H1 (cell line): ENCODE measurements around the gene PLTP. TPM values are rescaled to one million over a fixed set of nuclear protein-coding genes. Genes with fewer than 3 reads are reported as not detected.

Experiments
- CTCF ChIA-PET: fragments of 300-600 bp; sonication (Branson Sonifier 250); formaldehyde crosslinking; loops from one replicate; lab custom pipeline; 2021; ENCODE audit not compliant: partially characterized antibody; lab: Charles Lee
- POLR2A ChIA-PET: fragments of 300-600 bp; sonication (Branson Sonifier 250); formaldehyde crosslinking; loops from one replicate; lab custom pipeline; 2021; ENCODE audit warnings: inconsistent platforms; ENCODE audit not compliant: partially characterized antibody; lab: Charles Lee
- DNase-seq, 2 experiments: peaks; one replicate each; pipeline versions ENCODE4 v3.0.0 to v3.0.0-alpha.2; 2010 to 2022; ENCODE audit warnings: low spot score in 2 of 2, low read depth in 1 of 2, mixed read lengths in 1 of 2
- FAIRE-seq: peaks from 2 replicates; lab custom pipeline; 2011; peaks lifted over from hg19 to GRCh38; lab: Jason Lieb, UNC
- H2AFZ ChIP-seq: 2 replicates; pipeline ENCODE4 v1.8.1; 2012; ENCODE audit warnings: low read length, inconsistent platforms
- H2AK5ac ChIP-seq: 2 replicates; pipeline ENCODE4 v1.6.1; 2013; ENCODE audit warnings: low read depth, low read length
- H2BK120ac ChIP-seq: replicated peaks from 2 replicates; pipeline ENCODE3; 2013; ENCODE audit warnings: low read depth, low read length, inconsistent platforms
- H2BK12ac ChIP-seq: 2 replicates; pipeline ENCODE4 v1.6.1; 2013; ENCODE audit warnings: low read depth, low read length
- H2BK15ac ChIP-seq: 2 replicates; pipeline ENCODE4 v1.6.1; 2013; ENCODE audit warnings: low read length
- H2BK20ac ChIP-seq: 2 replicates; pipeline ENCODE4 v1.6.1; 2013; ENCODE audit warnings: low read length
- H2BK5ac ChIP-seq: 2 replicates; pipeline ENCODE4 v1.6.1; 2013; ENCODE audit warnings: low read depth, low read length
- H3K14ac ChIP-seq: 2 replicates; pipeline ENCODE4 v1.6.1; 2013; ENCODE audit warnings: inconsistent platforms; ENCODE audit not compliant: insufficient read length
- H3K18ac ChIP-seq: 2 replicates; pipeline ENCODE4 v1.6.1; 2013; ENCODE audit warnings: low read length; ENCODE audit errors: extremely low read depth
- H3K23ac ChIP-seq: 2 replicates; pipeline ENCODE4 v1.6.1; 2013; ENCODE audit warnings: inconsistent platforms; ENCODE audit not compliant: insufficient read length
- H3K23me2 ChIP-seq: 2 replicates; pipeline ENCODE4 v1.6.1; 2013; ENCODE audit warnings: low read depth, low read length
- H3K27ac ChIP-seq: 2 replicates; pipeline ENCODE4 v1.6.1; 2011; ENCODE audit warnings: low read depth, low read length, inconsistent platforms
- H3K27me3 ChIP-seq, 4 experiments: replicated peaks in 1 of 4; 1 replicate in 1 of 4; 2 replicates in 3 of 4; pipeline versions ENCODE4 v1.6.1 to v1.8.1; 2011 to 2013; ENCODE audit warnings: low read length in 3 of 4, mild to moderate bottlenecking in 3 of 4, inconsistent platforms in 2 of 4, mixed read lengths in 2 of 4, moderate library complexity in 1 of 4; ENCODE audit not compliant: control insufficient read depth in 3 of 4, insufficient read depth in 3 of 4; ENCODE audit errors: extremely low read depth in 1 of 4
- H3K36me3 ChIP-seq, 4 experiments: 2 replicates each; pipeline versions ENCODE4 v1.6.1 to v1.8.1; 2011 to 2013; ENCODE audit warnings: mild to moderate bottlenecking in 4 of 4, low read length in 3 of 4, moderate library complexity in 2 of 4, control low read depth in 1 of 4, inconsistent platforms in 1 of 4; ENCODE audit not compliant: insufficient read depth in 4 of 4, control insufficient read depth in 2 of 4
- H3K4ac ChIP-seq: replicated peaks from 2 replicates; pipeline ENCODE3; 2013; ENCODE audit warnings: low read length, low read depth, mixed read lengths, inconsistent platforms; ENCODE audit not compliant: insufficient read length
- H3K4me1 ChIP-seq, 4 experiments: replicated peaks in 1 of 4; 1 replicate in 1 of 4; 2 replicates in 3 of 4; pipeline versions ENCODE4 v1.6.1 to v1.8.1; 2011 to 2013; ENCODE audit warnings: low read length in 3 of 4, inconsistent platforms in 2 of 4, mixed read lengths in 1 of 4; ENCODE audit not compliant: insufficient read depth in 4 of 4, control insufficient read depth in 3 of 4
- H3K4me2 ChIP-seq, 2 experiments: 2 replicates each; pipeline versions ENCODE4 v1.6.1 to v1.8.1; 2011 to 2013; ENCODE audit warnings: low read depth in 2 of 2, low read length in 2 of 2, control low read depth in 1 of 2, inconsistent platforms in 1 of 2, mild to moderate bottlenecking in 1 of 2; ENCODE audit not compliant: insufficient read depth in 1 of 2
- H3K4me3 ChIP-seq, 4 experiments: fragments of 200-600, 300-600 bp in 1 of 4; sonication (generic), shearing (Covaris generic), sonication (Bioruptor Twin) in 1 of 4; 2 replicates each; pipeline versions ENCODE4 v1.5.1 to v1.8.1; 2011 to 2016; ENCODE audit warnings: low read length in 4 of 4, low read depth in 3 of 4, control low read depth in 2 of 4, inconsistent platforms in 2 of 4, mild to moderate bottlenecking in 2 of 4, mixed read lengths in 1 of 4, moderate library complexity in 1 of 4; ENCODE audit not compliant: insufficient read depth in 2 of 4; ENCODE audit errors: extremely low read depth in 1 of 4
- H3K56ac ChIP-seq: replicated peaks from 2 replicates; pipeline ENCODE3; 2013; ENCODE audit warnings: low read depth, mild to moderate bottlenecking, mixed read lengths, low read length, inconsistent platforms; ENCODE audit not compliant: insufficient read length
- H3K79me1 ChIP-seq: 2 replicates; pipeline ENCODE4 v1.6.1; 2013; ENCODE audit warnings: low read depth, low read length, control low read depth
- H3K79me2 ChIP-seq, 2 experiments: 2 replicates each; pipeline versions ENCODE4 v1.6.1 to v1.8.1; 2012 to 2013; ENCODE audit warnings: low read length in 2 of 2, mild to moderate bottlenecking in 2 of 2, inconsistent platforms in 1 of 2; ENCODE audit not compliant: insufficient read depth in 2 of 2, control insufficient read depth in 1 of 2
- H3K9ac ChIP-seq, 4 experiments: replicated peaks in 1 of 4; 1 replicate in 1 of 4; 2 replicates in 3 of 4; pipeline versions ENCODE4 v1.6.1 to v1.8.1; 2011 to 2013; ENCODE audit warnings: low read depth in 3 of 4, low read length in 3 of 4, control low read depth in 2 of 4, mild to moderate bottlenecking in 2 of 4, moderate library complexity in 2 of 4, inconsistent platforms in 1 of 4; ENCODE audit errors: extremely low read depth in 1 of 4
- H3K9me3 ChIP-seq, 2 experiments: 2 replicates each; pipeline versions ENCODE4 v1.6.1 to v1.8.1; 2012 to 2013; ENCODE audit warnings: mild to moderate bottlenecking in 2 of 2, moderate library complexity in 2 of 2, control low read depth in 1 of 2, inconsistent platforms in 1 of 2, low read depth in 1 of 2, low read length in 1 of 2, mixed read lengths in 1 of 2; ENCODE audit not compliant: insufficient read depth in 2 of 2
- H4K20me1 ChIP-seq, 2 experiments: replicated peaks in 1 of 2; 2 replicates each; pipeline versions ENCODE3 to v1.8.1; 2011 to 2013; ENCODE audit warnings: inconsistent platforms in 2 of 2, low read length in 2 of 2, mild to moderate bottlenecking in 1 of 2; ENCODE audit not compliant: insufficient read depth in 2 of 2, control insufficient read depth in 1 of 2
- H4K5ac ChIP-seq: 2 replicates; pipeline ENCODE4 v1.6.1; 2013; ENCODE audit warnings: low read length, low read depth, mixed read lengths, inconsistent platforms; ENCODE audit not compliant: insufficient read length
- H4K8ac ChIP-seq: 2 replicates; pipeline ENCODE4 v1.8.0; 2013; ENCODE audit warnings: mild to moderate bottlenecking, moderate library complexity, low read length, inconsistent platforms; ENCODE audit not compliant: insufficient read depth; ENCODE audit errors: extremely low read depth
- H4K91ac ChIP-seq: replicated peaks from 2 replicates; pipeline ENCODE3; 2013; ENCODE audit warnings: low read length, mixed read lengths, inconsistent platforms; ENCODE audit not compliant: insufficient read length
- RBBP5 ChIP-seq: IDR thresholded peaks from 2 replicates; pipeline ENCODE4 v1.7.1; 2012; ENCODE audit warnings: low read depth, mild to moderate bottlenecking, inconsistent platforms, low read length, moderate library complexity, borderline replicate concordance
- SIN3A ChIP-seq, 2 experiments: IDR thresholded peaks in 1 of 2; conservative IDR thresholded peaks in 1 of 2; 2 replicates each; pipeline ENCODE4 v1.6.1; 2011 to 2012; ENCODE audit warnings: low read length in 2 of 2, improper control_type of control experiment in 1 of 2, low read depth in 1 of 2, mild to moderate bottlenecking in 1 of 2
- SP4 ChIP-seq: IDR thresholded peaks from 2 replicates; pipeline ENCODE4 v1.6.1; 2012; ENCODE audit warnings: low read length, inconsistent platforms
- SRF ChIP-seq: IDR thresholded peaks from 2 replicates; pipeline ENCODE4 v1.6.1; 2011; ENCODE audit warnings: mild to moderate bottlenecking, low read depth, low read length, moderate library complexity
- SUZ12 ChIP-seq: fragments of 200-600 bp; sonication (generic); IDR thresholded peaks from 2 replicates; pipeline ENCODE4 v1.6.1; 2012; ENCODE audit warnings: mild to moderate bottlenecking, inconsistent platforms, low read length, moderate library complexity, mixed read lengths
- TBP ChIP-seq: IDR thresholded peaks from 2 replicates; pipeline ENCODE4 v1.6.1; 2011; ENCODE audit warnings: low read depth, low read length, improper control_type of control experiment
- TEAD4 ChIP-seq: IDR thresholded peaks from 2 replicates; pipeline ENCODE4 v1.6.1; 2012; ENCODE audit warnings: low read depth, low read length, inconsistent platforms, mixed read lengths
- YY1 ChIP-seq: IDR thresholded peaks from 2 replicates; pipeline ENCODE4 v1.6.1; 2011; ENCODE audit warnings: low read depth, mild to moderate bottlenecking, low read length
- WGBS, 2 experiments: shearing (Covaris generic) in 1 of 2; methylation state at CpG; one replicate each; pipeline versions ENCODE4 v1.1.6 to v1.1.7; 2013 to 2015; ENCODE audit warnings: low lambda C conversion rate in 2 of 2, mixed read lengths in 2 of 2, inconsistent platforms in 1 of 2, low coverage in 1 of 2, missing lambda C conversion rate in 1 of 2; ENCODE audit not compliant: insufficient replicate concordance in 2 of 2, insufficient coverage in 1 of 2, insufficient read length in 1 of 2; ENCODE audit errors: extremely low coverage in 1 of 2, missing lambda C conversion rate in 1 of 2; 5-methylcytosine and 5-hydroxymethylcytosine counted together
- polyA plus RNA-seq, 7 experiments: library from polyadenylated mRNA; depleted of rRNA in 3 of 7; stranded (reverse) in 5 of 7; unstranded in 2 of 7; fragments of >200 nt in 5 of 7; fragments of 200-250 nt in 2 of 7; gene quantifications; 1 replicate in 5 of 7; 2 replicates in 1 of 7; 4 replicates in 1 of 7; pipeline versions ENCODE4 v1.2.1 to v1.2.3, GENCODE V29; 2011 to 2013; ENCODE audit warnings: missing spikeins in 2 of 7, mixed read lengths in 2 of 7
- total RNA-seq: library from RNA; stranded (reverse); fragmentation: NEBNext Ultra II Directional; extraction: Animal tissue kit (Norgen Biotek cat#: 25700); gene quantifications from 2 replicates; pipeline ENCODE4 v1.2.1, GENCODE V29; 2021

The PLTP gene
- total and polyA plus RNA-seq, 2 of the 8 experiments (the other 6 are each of a cell fraction or from before 2014, with no cell fraction given): 120 to 194 TPM

- peak overlapping the region; percentile 74; the same call in 1 of the 2 replicates for H2BK5ac ChIP-seq
- no peaks in the 10 kb centered on the region for H4K20me1 ChIP-seq
- no peak overlapping the region for H3K18ac ChIP-seq
- H2BK12ac ChIP-seq: no peak overlapping the region
- 0 out of 2 replicates have a peak overlapping the region, but pooled peaks have one; percentile 80 for H2AK5ac ChIP-seq
- H3K4ac ChIP-seq: no peak overlapping the region
- H3K27ac ChIP-seq: no peak overlapping the region
- no peak overlapping the region for H4K91ac ChIP-seq
- H3K79me1 ChIP-seq: no peaks in the 10 kb centered on the region
- POLR2A ChIA-PET: interaction anchor here (0.6 to 9.9 kb wide), 7 partner anchors 8 to 513 kb away, joined by 3 to 178 read pairs (median 11); partner anchors contain the start of genes CTSA, NEURL2 and SNX21
- no peaks in the 10 kb centered on the region for H3K9me3 ChIP-seq
- H3K79me2 ChIP-seq: peaks cover 0 to 9% of the 10 kb centered on the region in 2 experiments; a peak in 2 of 4 replicates
- no peaks in the 10 kb centered on the region for H3K27me3 ChIP-seq
- no peak overlapping the region for H3K4me3 ChIP-seq
- no peak overlapping the region for H2BK20ac ChIP-seq
- no peak overlapping the region for H4K5ac ChIP-seq
- H2BK15ac ChIP-seq: no peak overlapping the region; the same call in 1 of the 2 replicates
- TF ChIP-seq TBP (no peak), YY1 (no peak), SRF (no peak), RBBP5 (no peak), TEAD4 (no peak), SUZ12 (no peak), SIN3A (conservative IDR thresholded peaks at IDR 0.05 in 1 of 2, IDR thresholded peaks at IDR 0.05 in 1 of 2; ENCODE audit: low read depth in 1 of 2, low read length in 2 of 2) (no peak), SP4 (no peak)
- H3K23ac ChIP-seq: no peak overlapping the region
- H3K36me3 ChIP-seq: peaks cover 0 to 36% (median 0%) of the 10 kb centered on the region in 4 experiments; a peak in 4 of 8 replicates
- no peak overlapping the region for H3K9ac ChIP-seq
- H3K14ac ChIP-seq: no peak overlapping the region
- DNase-seq (no peak), FAIRE-seq (no peak)
- no peak overlapping the region for H3K4me2 ChIP-seq
- H3K56ac ChIP-seq: no peak overlapping the region
- CTCF ChIA-PET: interaction anchor here (0.7 to 2.0 kb wide), 3 partner anchors 10 to 25 kb away, joined by 3 to 7 read pairs (median 4); no protein-coding TSS in a partner anchor
- H2AFZ ChIP-seq: no peak overlapping the region
- H3K4me1 ChIP-seq: peaks cover 4 to 16% (median 12%) of the 10 kb centered on the region in 4 experiments
- H2BK120ac ChIP-seq: no peak overlapping the region
- no peaks in the 10 kb centered on the region for H3K23me2 ChIP-seq
- no peak overlapping the region for H4K8ac ChIP-seq
- WGBS, 2 experiments: 92% methylated on average over 2 of the region's 2 CpGs; no CpG with 5 or more reads in 1 of the 2 experiments
Observed at GRCh38 chr20:45850238-45850637, 61.7 kb downstream of the PLTP start.
